Prostate gland (tissue), 2 donors: ENCODE results near the gene PIMREG. TPM values are rescaled to one million over a fixed set of nuclear protein-coding genes. Genes with fewer than 3 reads are reported as not detected.

Source experiments
- DNase-seq: peaks from one replicate; pipeline ENCODE4 v3.0.0-alpha.2; 2019; ENCODE audit warnings: low spot score
- H3K27ac ChIP-seq, 2 donors: fragments of 200-600 bp; sonication (generic); 2 replicates each; pipeline ENCODE4 v1.5.1; 2017 to 2019
- H3K27me3 ChIP-seq: fragments of 200-600 bp; sonication (generic); replicated peaks from 2 replicates; pipeline ENCODE4 v1.5.1; 2019; ENCODE audit not compliant: insufficient read depth
- H3K36me3 ChIP-seq, 2 donors: fragments of 200-600 bp; sonication (generic); 1 replicate in 1 of 2; 2 replicates in 1 of 2; pipeline versions ENCODE4 v1.5.1 to v1.8.1; 2017 to 2019
- H3K4me1 ChIP-seq: fragments of 200-600 bp; sonication (generic); replicated peaks from 2 replicates; pipeline ENCODE4 v1.5.1; 2019
- H3K4me3 ChIP-seq, 2 donors: fragments of 200-600 bp; sonication (generic); 2 replicates each; pipeline ENCODE4 v1.5.1; 2017 to 2019
- H3K9me3 ChIP-seq: fragments of 200-600 bp; sonication (generic); 2 replicates; pipeline ENCODE4 v1.5.1; 2017
- POLR2A ChIP-seq: fragments of 450-650 bp; IDR thresholded peaks from one replicate; pipeline ENCODE4 v1.6.1; 2016; ENCODE audit warnings: antibody characterized with exemption, mild to moderate bottlenecking
- POLR2AphosphoS5 ChIP-seq: sonication (generic); formaldehyde crosslinking; IDR thresholded peaks from one replicate; pipeline ENCODE4 v1.6.1; 2017; ENCODE audit warnings: antibody characterized with exemption
- WGBS: methylation state at CpG from one replicate; pipeline ENCODE4 v1.1.5; 2018; 5-methylcytosine and 5-hydroxymethylcytosine counted together
- intact Hi-C: fragments of 100-400 bp; cut with DNase I; formaldehyde crosslinking; loops from one replicate; pipeline ENCODE4 v1.14.2; 2022
- total RNA-seq, 2 donors: library from RNA; depleted of rRNA; stranded (reverse); fragments of >200 nt; gene quantifications; one replicate each; pipeline ENCODE4 v1.1.0, GENCODE V29; 2016
- TF ChIP-seq, protein P1 (sequence below), 4 experiments: fragments of 200-600 bp in 2 of 4; fragments of 450-650 bp in 2 of 4; sonication (generic) in 2 of 4; IDR thresholded peaks; 1 replicate in 3 of 4; 2 replicates in 1 of 4; pipeline ENCODE4 v1.5.1; 2016 to 2019; ENCODE audit warnings: antibody characterized with exemption in 4 of 4, mild to moderate bottlenecking in 2 of 4, moderate library complexity in 2 of 4

PIMREG gene
- total RNA-seq, 2 donors from 2014 or later, result 0.45 to 4.9 TPM

DNA sequence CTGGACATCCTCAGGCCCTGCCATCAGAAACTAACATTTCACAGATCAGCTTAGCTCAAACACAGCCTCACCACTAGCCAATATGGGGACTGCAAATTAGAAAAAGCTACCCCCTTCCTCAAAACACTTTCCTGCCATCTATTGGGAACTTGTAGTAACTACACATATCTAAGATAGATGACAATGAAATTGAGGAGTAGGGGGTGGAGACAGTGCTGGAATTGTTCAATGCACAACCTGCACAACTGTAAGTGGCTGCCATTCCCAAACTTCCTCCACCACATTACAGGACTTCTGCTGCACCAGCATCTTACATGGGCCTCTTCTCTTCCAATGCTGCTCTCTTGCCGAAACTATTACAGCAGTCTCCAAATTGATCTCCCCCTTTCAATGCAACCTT lies 31.2 kb upstream of the PIMREG start:
- Histone ChIP-seq H3K27ac (no peak overlapping the region), H3K36me3 (no peaks in the 10 kb centered on the region), H3K27me3 (no peaks in the 10 kb centered on the region), H3K9me3 (no peaks in the 10 kb centered on the region), H3K4me1 (no peaks in the 10 kb centered on the region), H3K4me3 (no peak overlapping the region)
- TF ChIP-seq POLR2A, result no peak
- TF ChIP-seq, protein P1, sequence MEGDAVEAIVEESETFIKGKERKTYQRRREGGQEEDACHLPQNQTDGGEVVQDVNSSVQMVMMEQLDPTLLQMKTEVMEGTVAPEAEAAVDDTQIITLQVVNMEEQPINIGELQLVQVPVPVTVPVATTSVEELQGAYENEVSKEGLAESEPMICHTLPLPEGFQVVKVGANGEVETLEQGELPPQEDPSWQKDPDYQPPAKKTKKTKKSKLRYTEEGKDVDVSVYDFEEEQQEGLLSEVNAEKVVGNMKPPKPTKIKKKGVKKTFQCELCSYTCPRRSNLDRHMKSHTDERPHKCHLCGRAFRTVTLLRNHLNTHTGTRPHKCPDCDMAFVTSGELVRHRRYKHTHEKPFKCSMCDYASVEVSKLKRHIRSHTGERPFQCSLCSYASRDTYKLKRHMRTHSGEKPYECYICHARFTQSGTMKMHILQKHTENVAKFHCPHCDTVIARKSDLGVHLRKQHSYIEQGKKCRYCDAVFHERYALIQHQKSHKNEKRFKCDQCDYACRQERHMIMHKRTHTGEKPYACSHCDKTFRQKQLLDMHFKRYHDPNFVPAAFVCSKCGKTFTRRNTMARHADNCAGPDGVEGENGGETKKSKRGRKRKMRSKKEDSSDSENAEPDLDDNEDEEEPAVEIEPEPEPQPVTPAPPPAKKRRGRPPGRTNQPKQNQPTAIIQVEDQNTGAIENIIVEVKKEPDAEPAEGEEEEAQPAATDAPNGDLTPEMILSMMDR (IDR thresholded peaks at IDR 0.05), result peak in 3 of 4 experiments; percentile 21 to 49 (median 26)
- 81% methylated on average over 1 of the region's 1 CpG for WGBS
- no peak for DNase-seq
- intact Hi-C loops, result no loop called here

DNA sequence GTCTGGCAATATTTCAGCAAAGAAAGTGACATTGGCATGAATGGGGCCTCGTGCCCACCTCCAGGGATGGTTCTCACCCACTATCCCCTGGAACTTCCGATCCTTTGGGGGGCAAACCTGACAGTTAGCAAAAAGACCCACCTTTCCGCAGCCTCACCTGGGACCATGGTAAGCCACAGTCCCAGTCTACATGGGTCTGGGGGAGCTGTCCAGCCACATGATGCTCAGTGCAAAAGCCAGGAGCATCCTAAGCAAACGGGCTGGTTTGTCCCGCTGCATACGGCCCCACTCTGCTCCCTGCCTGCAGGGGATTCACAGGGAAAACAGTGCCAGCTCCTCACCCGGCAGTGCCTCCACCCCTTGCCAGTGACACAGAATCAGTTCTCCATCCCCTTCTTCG lies 28.6 kb upstream of the PIMREG start:
- WGBS, result 60% methylated on average over 8 of the region's 8 CpGs
- Histone ChIP-seq H3K27ac (no peak overlapping the region), H3K27me3 (no peaks in the 10 kb centered on the region), H3K4me1 (no peaks in the 10 kb centered on the region), H3K9me3 (no peaks in the 10 kb centered on the region), H3K4me3 (no peak overlapping the region), H3K36me3 (no peaks in the 10 kb centered on the region)
- no peak for DNase-seq
- TF ChIP-seq POLR2AphosphoS5 (no peak), POLR2A (no peak)
- TF ChIP-seq, protein P1 (IDR thresholded peaks at IDR 0.05), result no peak
- intact Hi-C loops, result no loop called here

DNA sequence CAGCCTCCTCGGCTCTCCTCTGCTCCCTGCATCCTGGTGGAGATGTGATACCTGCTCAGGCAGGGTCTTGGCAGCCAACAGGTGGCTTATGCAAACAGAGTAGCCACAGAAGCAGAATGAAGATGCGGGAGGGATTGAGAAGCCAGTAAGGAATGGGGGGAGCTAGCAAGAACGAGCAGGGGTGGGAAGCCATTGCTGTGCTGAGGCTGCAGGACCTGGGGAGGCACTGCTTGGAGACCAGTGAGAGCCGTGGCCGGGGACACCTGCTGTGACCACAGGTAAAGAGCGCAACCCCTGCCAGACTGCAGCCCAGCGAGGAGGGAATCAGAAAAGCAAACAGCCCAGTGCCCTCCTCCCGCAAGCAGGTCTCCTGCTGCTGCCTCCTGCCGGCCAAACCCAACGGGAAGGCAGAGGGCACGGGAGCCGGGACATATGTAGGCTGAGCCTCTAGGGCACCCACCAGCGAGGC lies 24.0 kb upstream of the PIMREG start:
- WGBS, result 19% methylated on average over 8 of the region's 13 CpGs
- H3K4me3 ChIP-seq, result no peak overlapping the region
- H3K36me3 ChIP-seq, result no peaks in the 10 kb centered on the region
- H3K27ac ChIP-seq, result no peak overlapping the region
- TF ChIP-seq POLR2A, result no peak
- TF ChIP-seq, protein P1 (IDR thresholded peaks at IDR 0.05), result peak in 1 of 4 experiments; percentile 23
- intact Hi-C loops, result no loop called here
- no peaks in the 10 kb centered on the region for H3K4me1 ChIP-seq
- DNase-seq, result no peak
- no peaks in the 10 kb centered on the region for H3K9me3 ChIP-seq
- no peaks in the 10 kb centered on the region for H3K27me3 ChIP-seq

DNA sequence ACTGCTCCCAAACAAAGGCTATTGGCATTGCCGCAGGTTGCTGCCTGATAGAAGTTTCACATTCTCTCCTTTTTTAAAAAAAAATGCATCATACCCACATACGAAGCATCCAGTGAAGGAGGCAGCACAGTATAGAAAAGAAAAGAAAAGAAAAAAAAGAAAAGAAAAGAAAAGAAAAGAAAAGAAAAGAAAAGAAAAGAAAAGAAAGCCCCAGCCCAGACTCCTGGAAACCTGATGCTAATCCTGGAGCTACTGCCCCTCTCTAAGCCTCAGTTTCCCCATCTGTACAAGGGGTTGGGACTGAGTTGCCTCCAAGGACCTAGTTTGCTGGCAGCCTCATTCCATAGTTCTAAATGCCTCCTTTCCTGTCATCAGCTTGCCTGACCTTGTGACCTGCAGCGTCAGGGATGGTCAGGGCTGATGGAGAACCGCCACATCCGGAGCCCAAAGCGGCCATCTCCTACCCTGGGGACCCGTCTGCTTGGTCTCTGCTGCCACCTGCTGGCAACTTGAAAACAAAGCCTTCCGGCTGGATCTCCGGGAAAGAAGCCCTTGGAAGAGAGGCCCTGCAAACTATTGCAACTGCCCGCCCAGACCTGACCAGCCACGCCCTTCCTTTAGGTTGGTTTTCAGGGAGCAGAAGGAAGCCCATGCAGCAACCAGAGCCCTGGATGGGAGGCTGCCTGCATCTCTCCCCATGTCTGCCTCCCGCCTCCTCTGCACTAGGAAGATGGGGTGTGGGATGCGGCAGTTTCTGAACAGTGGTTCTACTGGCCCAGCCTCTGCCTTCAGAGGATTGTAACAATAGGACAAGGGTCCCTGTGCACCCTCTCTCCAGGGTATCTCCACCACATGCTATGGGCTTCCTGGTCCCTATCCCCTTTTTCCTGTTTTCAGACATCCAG lies 22.3 kb upstream of the PIMREG start:
- intact Hi-C loops, result loop anchor here (2.0 kb wide), 1 partner anchor 833 kb away; no protein-coding TSS in a partner anchor
- TF ChIP-seq, protein P1 (IDR thresholded peaks at IDR 0.05), result peak; percentile 53 to 85 (median 80)
- TF ChIP-seq POLR2AphosphoS5, result no peak
- TF ChIP-seq POLR2A, result no peak
- WGBS, result 27% methylated on average over 13 of the region's 13 CpGs

More for the DNA sequence above, 22.3 kb upstream of the PIMREG start:
- H3K4me3 ChIP-seq, result no peak overlapping the region
- peak; percentile 61 for DNase-seq
- H3K9me3 ChIP-seq, result no peaks in the 10 kb centered on the region
- no peaks in the 10 kb centered on the region for H3K36me3 ChIP-seq
- H3K4me1 ChIP-seq, result no peaks in the 10 kb centered on the region
- no peak overlapping the region for H3K27ac ChIP-seq
- no peaks in the 10 kb centered on the region for H3K27me3 ChIP-seq
